Gastroesophageal sphincter (tissue), 4 donors: ENCODE results near the gene IQGAP2. TPM values are rescaled to one million over a fixed set of nuclear protein-coding genes. Genes with fewer than 3 reads are reported as not detected.

Experiments
- ATAC-seq: fragments of 150-250 bp; one replicate; pipeline ENCODE4 v1.9.1; 2016; ENCODE audit warnings: mild to moderate bottlenecking, moderate library complexity
- H3K27ac ChIP-seq, 4 donors: fragments of 200-600 bp; sonication (generic) in 3 of 4; 1 replicate in 3 of 4; 2 replicates in 1 of 4; pipeline ENCODE4 v1.5.1; 2016 to 2019
- H3K27me3 ChIP-seq: fragments of 200-600 bp; sonication (generic); one replicate; pipeline ENCODE4 v1.5.1; 2019
- H3K36me3 ChIP-seq, 2 donors: fragments of 200-600 bp; sonication (generic); one replicate each; pipeline ENCODE4 v1.5.1; 2019; ENCODE audit warnings: control low read depth in 1 of 2
- H3K4me1 ChIP-seq, 3 donors: fragments of 200-600 bp; sonication (generic); 1 replicate in 2 of 3; 2 replicates in 1 of 3; pipeline ENCODE4 v1.5.1; 2016 to 2019; ENCODE audit warnings: control low read depth in 2 of 3
- H3K4me3 ChIP-seq, 2 donors: fragments of 200-600 bp; sonication (generic); one replicate each; pipeline ENCODE4 v1.5.1; 2019; ENCODE audit warnings: mild to moderate bottlenecking in 1 of 2, moderate library complexity in 1 of 2
- H3K9me3 ChIP-seq, 3 donors: fragments of 200-600 bp; sonication (generic); one replicate each; pipeline ENCODE4 v1.5.1; 2017 to 2019; ENCODE audit warnings: control low read depth in 2 of 3
- EP300 ChIP-seq: sonication (generic); formaldehyde crosslinking; IDR thresholded peaks from one replicate; pipeline ENCODE4 v1.6.1; 2017; ENCODE audit warnings: antibody characterized with exemption, mild to moderate bottlenecking
- POLR2A ChIP-seq, 2 donors: fragments of 450-650 bp; IDR thresholded peaks; one replicate each; pipeline ENCODE4 v1.6.1; 2017; ENCODE audit warnings: antibody characterized with exemption in 2 of 2, mild to moderate bottlenecking in 2 of 2, moderate library complexity in 1 of 2
- POLR2AphosphoS5 ChIP-seq: sonication (generic); formaldehyde crosslinking; IDR thresholded peaks from one replicate; pipeline ENCODE4 v1.6.1; 2017; ENCODE audit warnings: antibody characterized with exemption
- WGBS, 2 donors: methylation state at CpG; one replicate each; pipeline ENCODE4 v1.1.5; 2018; ENCODE audit warnings: low coverage in 1 of 2; 5-methylcytosine and 5-hydroxymethylcytosine counted together
- total RNA-seq, 4 donors: library from RNA; depleted of rRNA; stranded (reverse); fragments of >200 nt; gene quantifications; one replicate each; pipeline ENCODE4 v1.1.0, GENCODE V29; 2016
- TF ChIP-seq, protein P1 (sequence below), 4 experiments: fragments of 200-600 bp in 2 of 4; fragments of 450-650 bp in 2 of 4; sonication (generic) in 1 of 4; IDR thresholded peaks; one replicate each; pipeline ENCODE4 v1.5.1; 2017 to 2019; ENCODE audit warnings: antibody characterized with exemption in 4 of 4, mild to moderate bottlenecking in 2 of 4, moderate library complexity in 2 of 4

The IQGAP2 gene
- total RNA-seq, 4 donors from 2014 or later: 15.7 to 34.4 (median 25.8) TPM

DNA sequence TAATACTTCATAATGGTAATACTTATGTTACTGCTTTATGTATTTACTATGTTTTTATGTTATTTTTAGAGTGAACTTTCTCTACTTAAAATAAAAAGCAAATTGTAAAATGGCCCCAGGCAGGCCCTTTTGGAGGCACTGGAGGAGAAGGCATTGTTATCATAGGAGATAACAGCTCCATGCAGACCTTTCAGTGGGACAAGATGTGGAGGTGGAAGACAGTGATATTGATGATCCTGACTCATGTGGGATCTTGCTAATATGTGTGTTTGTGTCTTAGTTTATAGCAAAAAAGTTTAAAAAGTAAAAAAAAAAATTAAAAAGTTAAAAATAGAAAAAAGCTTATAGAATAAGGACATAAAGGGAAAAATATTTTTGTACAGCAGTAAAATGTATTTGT is 74.5 kb downstream of the IQGAP2 start:
- Histone ChIP-seq H3K4me1 (no peaks in the 10 kb centered on the region), H3K4me3 (no peak overlapping the region), H3K27ac (no peak overlapping the region), H3K9me3 (no peaks in the 10 kb centered on the region), H3K27me3 (no peaks in the 10 kb centered on the region), H3K36me3 (no peaks in the 10 kb centered on the region)
- no peak for ATAC-seq
- no peak for TF ChIP-seq POLR2A (IDR thresholded peaks at IDR 0.05)
- TF ChIP-seq POLR2AphosphoS5: no peak
- TF ChIP-seq, protein P1, sequence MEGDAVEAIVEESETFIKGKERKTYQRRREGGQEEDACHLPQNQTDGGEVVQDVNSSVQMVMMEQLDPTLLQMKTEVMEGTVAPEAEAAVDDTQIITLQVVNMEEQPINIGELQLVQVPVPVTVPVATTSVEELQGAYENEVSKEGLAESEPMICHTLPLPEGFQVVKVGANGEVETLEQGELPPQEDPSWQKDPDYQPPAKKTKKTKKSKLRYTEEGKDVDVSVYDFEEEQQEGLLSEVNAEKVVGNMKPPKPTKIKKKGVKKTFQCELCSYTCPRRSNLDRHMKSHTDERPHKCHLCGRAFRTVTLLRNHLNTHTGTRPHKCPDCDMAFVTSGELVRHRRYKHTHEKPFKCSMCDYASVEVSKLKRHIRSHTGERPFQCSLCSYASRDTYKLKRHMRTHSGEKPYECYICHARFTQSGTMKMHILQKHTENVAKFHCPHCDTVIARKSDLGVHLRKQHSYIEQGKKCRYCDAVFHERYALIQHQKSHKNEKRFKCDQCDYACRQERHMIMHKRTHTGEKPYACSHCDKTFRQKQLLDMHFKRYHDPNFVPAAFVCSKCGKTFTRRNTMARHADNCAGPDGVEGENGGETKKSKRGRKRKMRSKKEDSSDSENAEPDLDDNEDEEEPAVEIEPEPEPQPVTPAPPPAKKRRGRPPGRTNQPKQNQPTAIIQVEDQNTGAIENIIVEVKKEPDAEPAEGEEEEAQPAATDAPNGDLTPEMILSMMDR (IDR thresholded peaks at IDR 0.05): no peak
- no peak for TF ChIP-seq EP300

DNA sequence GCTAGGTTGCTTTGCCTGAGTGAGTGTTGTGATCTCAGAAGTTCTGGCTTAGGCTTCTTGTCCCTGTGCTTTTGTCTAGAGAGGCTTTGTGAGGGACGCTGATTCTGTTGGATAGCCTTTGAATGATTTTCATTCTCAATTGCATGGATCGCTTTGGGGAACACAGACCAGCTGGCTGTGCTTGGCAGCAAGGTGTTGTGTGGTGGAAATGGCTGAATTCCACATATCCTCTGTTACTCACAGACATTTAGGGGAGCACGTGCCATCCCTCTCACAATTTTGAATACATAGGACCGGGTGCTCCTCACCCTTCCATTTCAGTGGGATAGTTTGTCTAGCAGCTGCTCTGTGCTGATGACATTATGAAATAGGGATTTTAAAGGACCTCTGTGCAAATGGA is 76.2 kb downstream of the IQGAP2 start:
- TF ChIP-seq EP300: no peak
- no peak for TF ChIP-seq POLR2A (IDR thresholded peaks at IDR 0.05)
- TF ChIP-seq, protein P1 (IDR thresholded peaks at IDR 0.05): no peak
- TF ChIP-seq POLR2AphosphoS5: no peak
- Histone ChIP-seq H3K27me3 (no peaks in the 10 kb centered on the region), H3K27ac (no peak overlapping the region), H3K4me3 (no peak overlapping the region), H3K36me3 (no peaks in the 10 kb centered on the region), H3K4me1 (no peaks in the 10 kb centered on the region), H3K9me3 (no peaks in the 10 kb centered on the region)
- WGBS, 2 donors: 40 to 76% methylated on average over 1 to 2 of the region's 4 CpGs
- ATAC-seq: no peak

DNA sequence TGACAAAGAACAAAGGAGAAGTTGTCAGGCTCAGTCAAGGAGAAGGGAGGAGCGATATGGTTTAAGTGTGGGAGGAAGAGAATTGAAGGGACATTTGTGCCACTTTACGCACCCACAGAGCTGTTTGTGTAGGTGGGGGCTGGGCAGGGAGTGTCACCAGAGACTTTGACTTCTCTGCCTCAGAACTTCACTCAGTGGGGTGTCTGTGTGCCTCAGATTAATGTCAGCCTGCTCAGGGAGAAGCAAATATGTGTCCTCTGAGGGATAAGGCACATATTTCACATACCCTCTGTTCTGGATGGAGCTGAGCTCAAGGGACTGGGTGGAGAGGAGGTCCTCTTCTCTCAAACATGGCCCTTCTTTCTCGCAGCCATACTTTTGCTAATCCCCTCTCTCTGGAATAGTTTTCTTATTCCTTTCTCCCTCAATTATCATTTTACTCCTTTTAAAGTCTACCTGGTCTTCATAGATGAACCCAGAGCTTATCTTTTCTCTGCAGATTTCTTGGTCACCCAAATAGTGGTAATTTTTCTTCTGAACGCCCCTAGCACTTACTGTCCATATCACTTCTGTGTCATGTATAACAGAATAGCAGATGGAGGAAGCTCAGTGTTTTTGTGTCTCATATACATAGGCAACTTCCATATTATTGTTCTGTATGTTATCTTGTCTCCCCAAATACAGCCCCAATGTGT is 77.0 kb downstream of the IQGAP2 start:
- no peak for ATAC-seq
- WGBS, 2 donors: 66 to 73% methylated on average over 2 to 4 of the region's 4 CpGs
- H3K27me3 ChIP-seq: no peaks in the 10 kb centered on the region
- no peak overlapping the region for H3K27ac ChIP-seq
- H3K36me3 ChIP-seq: no peaks in the 10 kb centered on the region
- no peak for TF ChIP-seq POLR2AphosphoS5
- TF ChIP-seq, protein P1 (IDR thresholded peaks at IDR 0.05): no peak
- no peak for TF ChIP-seq EP300
- TF ChIP-seq POLR2A (IDR thresholded peaks at IDR 0.05): no peak
- H3K4me3 ChIP-seq: no peak overlapping the region
- no peaks in the 10 kb centered on the region for H3K4me1 ChIP-seq
- H3K9me3 ChIP-seq: no peaks in the 10 kb centered on the region

DNA sequence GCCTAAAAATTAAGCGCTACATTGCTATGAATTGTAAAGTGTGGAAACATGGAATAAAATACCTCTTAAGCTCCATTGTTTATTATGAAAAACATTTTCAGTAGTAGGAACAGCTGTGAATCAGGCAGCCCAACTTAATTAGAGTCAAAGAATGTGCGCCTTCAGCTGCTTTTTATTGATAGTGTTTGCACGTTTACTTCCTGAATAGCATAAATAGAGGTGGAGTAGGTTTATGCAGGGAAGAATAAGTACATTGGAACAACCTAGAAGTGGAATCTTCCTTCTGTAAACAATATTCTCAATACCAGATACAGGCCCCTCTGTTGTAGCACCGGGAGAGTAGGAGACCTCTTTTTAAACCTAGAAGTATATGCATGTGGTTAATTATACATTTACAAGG is 79.9 kb downstream of the IQGAP2 start:
- Histone ChIP-seq H3K36me3 (no peaks in the 10 kb centered on the region), H3K4me3 (no peak overlapping the region), H3K9me3 (no peaks in the 10 kb centered on the region), H3K4me1 (no peaks in the 10 kb centered on the region), H3K27me3 (no peaks in the 10 kb centered on the region), H3K27ac (no peak overlapping the region)
- no peak for ATAC-seq
- 59 to 75% methylated on average over 4 of the region's 4 CpGs for WGBS, 2 donors
- TF ChIP-seq, protein P1 (IDR thresholded peaks at IDR 0.05): no peak
- TF ChIP-seq EP300: no peak
- no peak for TF ChIP-seq POLR2A (IDR thresholded peaks at IDR 0.05)
- no peak for TF ChIP-seq POLR2AphosphoS5

DNA sequence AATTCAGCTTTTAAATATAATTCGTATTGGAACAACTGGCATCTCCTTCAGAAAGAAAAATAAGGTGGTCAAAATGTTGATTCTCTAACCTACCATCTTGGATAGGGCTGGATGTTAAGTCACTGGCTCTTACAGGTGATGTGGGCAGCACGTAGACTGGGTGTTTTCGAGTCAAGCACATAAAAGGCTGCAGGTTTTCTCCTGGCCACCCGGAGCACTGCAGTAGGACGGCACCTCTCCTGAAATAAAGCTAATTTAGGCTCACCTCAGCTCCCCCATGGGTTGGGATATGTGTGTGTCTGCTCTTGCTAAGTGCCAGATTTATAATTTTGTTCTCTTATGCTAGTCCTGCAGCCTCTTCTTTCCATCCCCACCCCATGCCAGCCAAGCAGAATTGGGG is 80.3 kb downstream of the IQGAP2 start:
- Histone ChIP-seq H3K9me3 (no peaks in the 10 kb centered on the region), H3K27me3 (no peaks in the 10 kb centered on the region), H3K27ac (no peak overlapping the region), H3K4me1 (no peaks in the 10 kb centered on the region), H3K4me3 (no peak overlapping the region), H3K36me3 (no peaks in the 10 kb centered on the region)
- TF ChIP-seq POLR2A (IDR thresholded peaks at IDR 0.05) (no peak), POLR2AphosphoS5 (no peak), EP300 (no peak)
- TF ChIP-seq, protein P1 (IDR thresholded peaks at IDR 0.05): no peak
- no peak for ATAC-seq
- WGBS, 2 donors: 82 to 83% methylated on average over 3 to 5 of the region's 5 CpGs
